Renal cortex interstitium (tissue), 11 donors: ENCODE measurements around the gene GBF1. TPM values are rescaled to one million over a fixed set of nuclear protein-coding genes. Genes with fewer than 3 reads are reported as not detected.
"Not testable (repeated sequence)": the region's sequence is repeated elsewhere in the genome, so short reads cannot be mapped to it uniquely, and the experiment has no call there.

Experiments
- DNase-seq, 11 donors: peaks; one replicate each; pipeline ENCODE4 v3.0.0-alpha.2; 2013; ENCODE audit warnings: low read depth in 9 of 11, low spot score in 4 of 11; ENCODE audit errors: extremely low read depth in 1 of 11
- polyA plus RNA-seq, 3 donors: library from polyadenylated mRNA; unstranded; fragments of 120-200 nt; gene quantifications; one replicate each; pipeline ENCODE4 v1.2.1, GENCODE V29; 2013; ENCODE audit not compliant: insufficient read length in 3 of 3

GBF1 gene
- polyA plus RNA-seq, 3 donors, result 44.2 to 52.3 (median 49.6) TPM

DNA sequence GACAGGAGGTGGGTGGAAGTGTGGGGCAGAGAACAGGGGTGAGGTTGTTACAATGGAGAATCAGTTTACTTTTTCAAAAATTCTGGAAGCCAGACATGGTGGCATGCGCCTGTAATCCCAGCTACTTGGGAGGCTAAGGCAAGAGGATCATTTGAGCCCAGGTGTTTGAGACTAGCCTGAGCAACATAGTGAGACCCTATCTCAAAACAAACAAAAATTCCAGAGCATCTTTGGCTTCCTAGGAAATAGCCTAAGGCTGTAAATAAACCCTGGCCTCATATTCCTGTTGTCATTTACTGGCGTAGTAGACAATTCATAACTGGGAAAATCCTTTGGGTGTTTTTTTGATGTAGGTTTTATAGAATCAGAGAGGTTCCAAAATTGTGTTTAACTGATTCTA, 44.0 kb downstream of the GBF1 start:
- DNase-seq, result no peak

DNA sequence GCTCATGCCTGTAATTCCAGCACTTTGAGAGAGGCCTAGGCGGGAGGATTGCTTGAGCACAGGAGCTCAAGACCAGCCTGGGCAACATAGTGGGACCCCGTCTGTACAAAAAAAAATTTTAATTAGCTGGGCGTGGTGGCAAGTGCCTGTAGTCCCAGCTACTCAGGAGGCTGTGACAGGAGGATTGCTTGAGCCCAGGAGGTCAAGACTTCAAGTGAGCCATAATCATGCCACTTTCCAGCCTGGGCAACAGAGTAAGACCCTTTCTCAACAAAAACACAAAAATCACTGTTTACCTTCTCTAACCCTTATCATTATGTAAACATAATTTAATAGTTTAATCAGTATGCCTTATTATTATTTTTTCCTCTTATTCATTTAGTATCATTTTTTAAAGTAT, 44.5 kb downstream of the GBF1 start:
- DNase-seq, result no peak

DNA sequence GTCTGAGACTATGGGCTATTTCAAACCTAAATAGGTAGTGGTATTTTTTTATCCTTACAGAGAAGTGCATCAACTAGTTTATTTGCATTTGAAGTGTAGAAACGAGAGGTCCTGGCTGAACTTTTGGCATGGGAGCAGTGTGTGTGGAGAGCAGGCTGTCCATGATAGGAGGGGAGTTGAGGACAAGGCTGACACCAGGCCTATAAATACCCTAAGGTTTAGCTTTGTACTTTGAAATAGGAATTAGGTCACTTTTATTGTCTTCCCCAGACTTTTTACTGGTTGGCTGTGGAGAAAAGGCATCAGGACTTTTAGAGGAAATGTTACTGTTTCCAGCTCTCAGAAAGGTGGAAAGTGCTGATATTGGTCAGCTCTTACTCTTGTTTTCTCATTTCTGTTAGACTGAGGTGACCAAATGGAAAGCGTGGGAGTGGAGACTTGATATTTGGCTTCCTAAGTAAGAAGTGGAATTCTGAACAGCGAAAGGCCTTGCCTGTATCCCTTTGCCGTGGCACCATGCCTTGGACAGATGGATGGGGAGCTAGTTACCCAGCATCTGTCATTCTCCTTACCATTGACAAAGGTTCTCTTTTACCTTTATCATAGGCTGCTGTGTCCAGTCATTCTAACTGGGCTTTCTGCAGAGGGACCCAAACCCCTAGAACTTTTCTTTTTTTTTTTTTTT, 46.0 kb downstream of the GBF1 start:
- DNase-seq, result no peak

DNA sequence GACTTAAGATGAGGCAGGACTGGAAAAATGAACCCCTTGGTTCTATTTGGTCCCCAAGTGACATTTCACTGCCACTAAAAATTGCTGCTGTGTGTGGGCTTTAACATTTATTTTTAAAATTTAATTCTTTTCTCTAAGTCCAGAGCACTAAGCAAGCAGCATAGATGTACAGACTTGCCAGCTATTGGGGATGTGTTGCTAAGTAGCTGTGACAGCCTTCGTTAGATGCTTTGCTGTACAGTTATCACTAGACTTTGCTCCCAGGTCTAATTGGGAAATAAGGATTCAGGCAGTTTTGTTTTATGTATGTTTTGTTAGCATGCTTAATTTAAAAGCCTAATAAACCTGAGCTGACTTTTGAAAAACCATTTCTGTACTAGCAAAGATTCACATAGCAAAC, 51.8 kb downstream of the GBF1 start:
- DNase-seq, result no peak

DNA sequence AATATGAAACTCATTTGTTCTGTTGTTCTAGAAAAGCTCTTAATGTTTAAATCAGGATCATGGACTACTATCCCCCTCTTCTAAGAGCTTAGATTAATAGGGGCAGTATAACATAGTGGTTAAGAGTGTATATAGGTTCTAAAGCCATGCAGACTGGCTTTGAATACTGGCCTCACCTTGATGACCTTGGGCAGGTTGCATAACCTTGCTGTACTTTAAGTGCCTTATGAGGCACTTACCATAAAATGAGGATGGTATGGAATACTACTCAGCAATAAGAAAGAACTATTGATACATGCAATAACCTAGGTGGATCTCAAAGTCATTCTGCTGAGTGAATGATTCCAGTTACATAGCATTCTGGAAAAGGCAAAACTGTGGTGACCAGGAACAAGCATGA, 53.6 kb downstream of the GBF1 start:
- DNase-seq, result no peak

DNA sequence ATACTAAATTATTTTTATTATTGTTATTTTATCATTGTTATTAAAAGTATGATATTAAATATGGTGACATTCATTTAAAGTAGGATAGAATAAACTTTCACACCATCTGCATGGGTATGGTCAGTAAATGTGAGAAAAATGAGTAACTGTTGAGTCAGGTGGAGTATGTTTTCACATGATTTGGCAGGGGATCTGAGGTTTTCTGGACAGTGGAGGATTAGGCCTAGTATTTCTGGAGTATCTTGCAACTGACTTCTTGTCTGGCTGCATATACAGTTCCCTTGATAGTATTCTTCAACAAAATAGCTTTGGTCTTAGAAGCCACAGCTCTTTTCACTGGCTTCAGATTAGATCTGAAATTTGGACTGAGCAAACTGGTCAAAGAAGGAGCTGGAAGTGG, 54.5 kb downstream of the GBF1 start:
- DNase-seq, result no peak

DNA sequence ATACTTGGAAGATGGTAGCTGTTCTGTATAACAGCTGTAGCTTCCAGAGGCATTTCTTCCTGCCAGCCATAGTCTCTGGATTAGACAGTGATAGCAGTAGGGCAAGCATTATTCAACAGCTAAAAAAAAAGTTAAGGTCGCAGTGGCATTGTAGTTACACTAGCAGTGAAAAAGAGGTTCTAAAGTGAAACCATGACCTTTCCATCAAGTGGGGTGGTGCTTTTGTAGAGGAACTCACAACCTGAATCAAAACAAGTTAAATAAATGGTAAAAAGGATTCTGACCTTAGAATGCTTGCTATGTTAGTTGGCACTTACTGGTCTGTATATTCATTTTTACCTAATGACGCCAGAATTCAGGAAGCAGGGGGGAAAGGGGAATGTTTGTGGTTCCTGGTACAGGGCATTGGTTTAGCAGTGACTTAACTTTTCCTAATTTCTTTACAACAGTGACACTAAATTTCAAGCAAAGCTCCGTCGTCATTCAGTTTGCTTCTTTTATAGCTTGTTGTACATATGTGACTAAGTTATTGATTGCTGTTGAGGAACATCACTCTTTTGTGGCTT, 55.0 kb downstream of the GBF1 start:
- DNase-seq, result no peak

DNA sequence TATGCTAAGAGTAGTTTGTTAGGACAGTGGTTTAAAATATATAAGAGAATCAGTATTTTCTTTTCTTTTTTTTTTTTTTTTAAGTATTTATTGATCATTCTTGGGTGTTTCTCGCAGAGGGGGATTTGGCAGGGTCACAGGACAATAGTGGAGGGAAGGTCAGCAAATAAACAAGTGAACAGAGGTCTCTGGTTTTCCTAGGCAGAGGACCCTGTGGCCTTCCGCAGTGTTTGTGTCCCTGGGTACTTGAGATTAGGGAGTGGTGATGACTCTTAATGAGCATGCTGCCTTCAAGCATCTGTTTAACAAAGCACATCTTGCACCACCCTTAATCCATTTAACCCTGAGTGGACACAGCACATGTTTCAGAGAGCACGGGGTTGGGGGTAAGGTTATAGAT, 55.6 kb downstream of the GBF1 start:
- DNase-seq, result not testable (repeated sequence)

DNA sequence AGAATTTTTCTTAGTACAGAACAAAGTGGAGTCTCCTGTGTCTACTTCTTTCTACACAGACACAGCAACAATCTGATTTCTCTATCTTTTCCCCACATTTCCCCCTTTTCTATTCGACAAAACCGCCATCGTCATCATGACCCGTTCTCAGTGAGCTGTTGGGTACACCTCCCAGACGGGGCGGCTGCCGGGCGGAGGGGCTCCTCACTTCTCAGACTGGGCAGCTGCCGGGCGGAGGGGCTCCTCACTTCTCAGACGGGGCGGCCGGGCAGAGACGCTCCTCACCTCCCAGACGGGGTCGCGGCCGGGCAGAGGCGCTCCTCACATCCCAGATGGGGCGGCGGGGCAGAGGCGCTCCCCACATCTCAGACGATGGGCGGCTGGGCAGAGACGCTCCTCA, 56.0 kb downstream of the GBF1 start:
- not testable (repeated sequence) for DNase-seq

DNA sequence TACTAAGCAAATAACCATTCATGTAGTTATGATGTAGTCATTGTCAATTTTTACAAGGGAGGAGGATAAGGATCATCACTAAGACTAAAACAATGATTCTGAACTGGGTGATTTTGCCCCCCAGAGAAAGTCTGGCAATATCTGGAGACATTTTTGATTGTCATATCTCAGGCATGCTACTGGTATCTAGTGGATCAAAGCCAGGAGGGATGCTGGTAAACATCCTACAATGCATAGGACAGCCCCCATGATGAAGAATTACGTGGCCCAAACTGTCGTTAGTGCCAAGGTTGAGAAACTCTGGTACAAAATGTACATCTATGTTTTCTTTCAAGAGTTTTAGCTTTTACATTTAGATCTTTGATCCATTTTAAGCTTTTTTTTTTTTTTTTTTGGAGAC, 57.3 kb downstream of the GBF1 start:
- DNase-seq, result no peak

DNA sequence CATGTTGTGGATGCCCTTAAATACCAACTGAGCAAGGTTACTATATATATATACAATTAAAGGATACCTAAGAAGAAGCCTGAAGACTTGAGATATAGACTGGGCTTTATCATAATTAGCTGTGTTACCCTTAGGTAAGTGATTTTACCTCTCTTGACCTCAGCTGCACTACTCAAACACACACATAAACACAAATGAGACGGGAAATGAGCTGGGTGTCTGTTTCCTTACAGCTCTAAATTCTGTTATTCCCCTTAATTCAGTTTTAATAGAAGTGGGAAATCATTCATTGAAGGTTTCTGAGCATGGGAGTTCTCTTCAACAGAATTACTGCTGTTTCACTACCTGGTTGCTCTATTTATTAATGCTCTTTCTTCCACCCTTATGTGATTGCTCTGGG, 60.7 kb downstream of the GBF1 start:
- no peak for DNase-seq

DNA sequence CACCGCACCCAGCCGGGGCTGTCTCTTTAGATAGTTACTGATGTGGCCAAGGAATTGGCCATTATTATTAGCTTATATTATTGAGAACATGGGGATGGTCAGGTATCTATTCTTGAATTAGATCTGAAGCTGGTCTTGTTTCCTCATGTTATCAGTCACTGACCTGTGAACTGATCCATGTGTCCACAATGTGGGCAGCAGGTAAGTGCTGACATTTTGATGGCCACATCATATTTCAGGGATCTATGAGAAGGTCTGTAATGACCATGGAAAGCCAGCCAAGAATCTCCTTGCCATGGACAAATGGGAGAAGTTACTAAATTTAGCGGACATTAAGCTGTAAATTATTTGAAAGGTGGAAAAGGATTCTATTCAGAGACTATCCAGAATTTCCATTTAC, 61.4 kb downstream of the GBF1 start:
- no peak for DNase-seq

DNA sequence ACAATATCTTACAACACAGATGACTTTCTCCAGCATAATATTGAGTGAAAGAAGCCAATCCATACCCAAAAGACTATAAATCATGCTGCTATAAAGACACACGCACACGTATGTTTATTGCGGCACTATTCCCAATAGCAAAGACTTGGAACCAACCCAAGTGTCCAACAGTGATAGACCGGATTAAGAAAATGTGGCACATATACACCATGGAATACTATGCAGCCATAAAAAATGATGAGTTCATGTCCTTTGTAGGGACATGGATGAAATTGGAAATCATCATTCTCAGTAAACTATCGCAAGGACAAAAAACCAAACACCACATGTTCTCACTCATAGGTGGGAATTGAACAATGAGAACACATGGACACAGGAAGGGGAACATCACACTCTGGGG, 63.0 kb downstream of the GBF1 start:
- not testable (repeated sequence) for DNase-seq

DNA sequence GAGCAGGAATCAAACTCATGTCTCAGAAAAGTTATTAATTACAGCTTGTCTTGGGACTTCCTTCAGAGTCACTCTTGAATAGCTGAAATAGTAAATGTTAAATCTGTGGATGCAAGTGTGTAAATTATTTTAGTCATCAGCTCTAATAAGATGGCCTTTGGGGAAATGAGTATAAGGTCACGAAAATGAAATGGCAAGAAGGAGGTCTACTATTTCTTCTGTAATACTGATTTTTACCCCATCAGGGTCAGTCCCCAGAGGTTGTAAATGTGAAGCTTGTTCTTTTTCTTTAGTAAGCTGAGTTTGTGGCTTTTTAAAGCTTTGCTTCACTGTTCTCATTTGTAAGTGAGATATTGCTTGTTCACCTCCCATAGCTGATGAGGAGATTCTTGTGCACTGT, 63.9 kb downstream of the GBF1 start:
- DNase-seq, result no peak

DNA sequence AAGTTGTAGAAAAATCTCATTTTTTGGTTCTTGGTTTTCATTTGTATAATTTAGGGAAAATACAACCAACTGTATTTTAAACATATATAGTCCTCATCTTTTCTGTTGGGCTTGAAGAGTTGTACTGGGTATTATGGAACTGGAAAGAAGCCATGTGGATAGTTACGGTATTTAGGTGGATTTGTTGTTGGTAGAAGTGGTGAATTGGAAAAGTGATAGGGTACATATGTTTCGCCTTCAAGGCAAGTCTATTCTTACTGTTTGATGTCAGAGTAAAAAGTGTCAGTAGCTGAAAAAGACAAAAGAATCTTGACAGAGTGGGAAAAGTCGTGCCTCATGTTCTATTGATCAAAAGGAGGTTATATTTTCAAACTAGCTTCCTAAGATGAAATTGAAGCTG, 64.6 kb downstream of the GBF1 start:
- no peak for DNase-seq

DNA sequence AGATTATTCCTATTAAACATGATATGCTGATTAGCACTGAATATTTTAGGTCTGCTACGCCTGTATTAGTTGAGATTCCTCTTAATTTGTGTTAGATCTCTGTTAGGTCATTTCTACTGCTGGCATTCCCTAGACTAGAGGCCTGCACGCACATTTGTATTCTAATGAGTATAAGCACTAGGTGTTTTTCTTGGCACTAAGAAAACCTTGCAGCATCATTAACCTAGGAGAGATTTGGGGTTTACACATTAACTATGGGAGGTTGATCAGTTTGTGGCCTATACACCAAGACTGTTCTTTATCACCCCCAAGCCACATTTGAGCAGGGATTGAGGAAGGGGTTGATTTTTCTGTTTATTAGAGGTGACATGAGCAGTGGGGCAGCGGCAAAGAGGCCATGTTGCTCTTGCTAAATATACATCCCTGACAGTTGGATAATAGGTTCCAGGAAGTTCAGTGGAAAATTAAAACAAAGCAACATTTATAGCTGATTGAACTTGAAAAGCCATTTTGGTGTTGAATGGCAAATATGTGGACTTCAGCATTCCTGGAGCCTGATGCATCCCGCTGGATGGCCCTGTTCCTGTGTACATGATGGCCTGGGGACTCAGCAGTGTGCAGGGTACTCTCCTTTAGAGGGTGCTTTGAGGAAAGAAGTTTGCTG, 65.2 kb downstream of the GBF1 start:
- DNase-seq, result peak in 2 of 11 donors; percentile 32 to 35

DNA sequence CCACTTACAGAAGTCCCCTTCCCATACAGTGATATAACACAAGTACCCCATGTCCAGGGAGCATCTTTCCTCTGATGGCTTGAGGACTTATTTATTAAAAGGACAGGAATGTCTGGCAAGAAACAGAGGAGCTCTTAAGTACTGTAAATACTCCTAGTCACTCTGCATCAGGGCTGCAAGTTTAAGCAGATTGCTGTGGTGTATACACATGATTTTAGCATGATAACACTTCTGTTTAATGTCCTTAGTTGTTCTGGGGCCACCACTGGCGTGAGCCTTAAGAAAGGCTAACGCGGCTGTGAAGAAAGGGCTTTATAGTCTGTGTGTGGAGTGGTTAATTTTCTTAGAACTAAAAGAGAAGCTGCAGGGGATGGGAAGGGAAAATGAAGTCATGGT, 65.7 kb downstream of the GBF1 start:
- DNase-seq, result no peak

DNA sequence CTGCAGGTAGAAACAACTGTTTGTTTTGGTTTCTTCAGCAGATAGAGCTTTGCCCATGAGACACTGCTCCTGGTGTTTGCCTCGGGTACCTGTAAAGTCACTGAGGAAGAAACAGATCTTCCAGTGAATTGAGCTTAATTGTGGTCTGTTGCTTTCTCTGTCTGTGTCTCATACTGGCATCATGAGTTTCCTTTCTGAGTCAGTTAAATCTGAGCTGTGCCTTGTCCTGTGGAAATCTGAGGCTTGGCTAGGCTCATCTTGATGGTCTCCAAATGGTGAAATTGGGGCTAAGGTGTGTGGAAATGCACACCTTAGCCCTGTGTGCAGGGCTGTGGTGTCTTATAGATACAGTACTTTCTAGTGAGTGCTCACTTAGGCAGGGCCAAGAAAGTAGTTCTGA, 67.4 kb downstream of the GBF1 start:
- DNase-seq, result no peak

DNA sequence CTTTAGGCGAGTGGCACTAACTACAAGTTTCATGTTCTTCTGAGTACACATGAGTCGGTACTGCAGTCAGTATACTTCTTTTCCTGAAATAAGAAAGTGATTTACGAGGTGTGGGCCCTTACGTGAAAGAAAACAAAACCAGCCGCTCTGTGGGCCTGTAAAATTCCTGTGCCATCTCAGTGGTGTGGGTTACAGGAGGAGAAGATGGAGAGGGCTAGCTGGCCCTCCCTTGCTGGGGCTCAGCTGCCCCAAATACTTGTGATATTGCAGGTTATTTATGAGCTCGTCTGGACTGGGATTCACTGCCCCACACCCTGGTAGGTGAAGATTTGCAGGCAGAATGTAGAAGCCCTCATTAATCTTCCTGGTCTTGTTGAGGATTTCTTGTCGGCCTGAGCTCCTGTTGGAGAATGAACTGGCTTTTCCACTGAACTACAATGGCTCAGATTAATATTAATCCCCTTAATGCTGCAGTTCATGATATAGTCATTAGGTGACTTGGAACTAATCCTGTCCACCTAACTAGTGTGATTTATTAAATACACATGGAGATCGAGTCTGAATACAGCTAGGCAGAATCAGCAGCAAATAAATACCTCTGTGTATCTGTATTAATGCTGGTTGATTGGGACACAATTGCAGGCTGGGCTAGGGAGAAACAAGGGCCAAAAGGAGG, 68.0 kb downstream of the GBF1 start:
- peak in 8 of 11 donors; percentile 40 to 77 (median 54) for DNase-seq

DNA sequence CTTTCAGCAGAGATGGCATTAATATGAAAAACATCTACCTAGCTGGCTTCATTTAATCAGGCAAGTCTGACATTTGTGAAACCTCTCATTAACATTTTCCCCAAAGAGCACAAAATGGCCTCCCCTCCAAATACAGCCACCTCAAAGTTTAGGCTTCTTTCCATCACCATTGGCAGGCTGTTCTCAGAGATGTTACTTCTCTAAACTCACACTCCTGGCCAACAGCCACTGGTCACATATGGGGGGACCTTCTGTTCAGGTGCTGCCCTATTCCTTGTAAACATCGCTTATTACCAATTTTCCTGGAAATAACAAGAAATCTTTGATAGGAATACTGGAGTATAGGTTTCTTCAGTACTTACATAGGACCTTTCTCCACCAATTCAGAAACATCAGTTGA, 69.5 kb downstream of the GBF1 start:
- DNase-seq, result no peak
